Mononuclear cell (primary cell): ENCODE measurements around the gene TMEM14A. TPM values are rescaled to one million over a fixed set of nuclear protein-coding genes. Genes with fewer than 3 reads are reported as not detected.
"Not testable (repeated sequence)": the region's sequence is repeated elsewhere in the genome, so short reads cannot be mapped to it uniquely, and the experiment has no call there.

Experiments used
- H3K27me3 ChIP-seq: 2 replicates; pipeline ENCODE4 v1.6.0; 2011; ENCODE audit warnings: low read length, control low read depth; ENCODE audit not compliant: insufficient read depth
- H3K4me1 ChIP-seq: 2 replicates; pipeline ENCODE4 v1.5.1; 2011; ENCODE audit warnings: mild to moderate bottlenecking, low read length, control low read depth; ENCODE audit not compliant: insufficient read depth
- H3K4me3 ChIP-seq: 2 replicates; pipeline ENCODE4 v1.5.1; 2011; ENCODE audit warnings: mild to moderate bottlenecking, low read length, moderate library complexity
- H3K9me3 ChIP-seq: 2 replicates; pipeline ENCODE4 v1.5.1; 2011; ENCODE audit warnings: low read depth, mild to moderate bottlenecking, control low read depth, low read length
- total RNA-seq: library from RNA; depleted of rRNA; stranded (reverse); fragments of >200 nt; gene quantifications from one replicate; pipeline ENCODE4 v1.2.3, GENCODE V29; 2012

Gene TMEM14A
- total RNA-seq, 1 donor, result 2.9 TPM

- not testable (repeated sequence) for H3K4me1 ChIP-seq, H3K4me3 ChIP-seq, H3K9me3 ChIP-seq
Measured at GRCh38 chr6:52704781-52705502, 34.0 kb downstream of the TMEM14A start.

GRCh38 chr6:52706001-52706400 lies 35.1 kb downstream of the TMEM14A start:
- H3K9me3 ChIP-seq, result no peaks in the 10 kb centered on the region
- H3K27me3 ChIP-seq, result peaks cover 14% of the 10 kb centered on the region
- no peak overlapping the region for H3K4me3 ChIP-seq
- no peaks in the 10 kb centered on the region for H3K4me1 ChIP-seq

More at GRCh38 chr6:52704781-52705502, 34.0 kb downstream of the TMEM14A start:
- peaks cover 21% of the 10 kb centered on the region for H3K27me3 ChIP-seq

GRCh38 chr6:52707963-52708680 lies 37.2 kb downstream of the TMEM14A start:
- Histone ChIP-seq H3K9me3 (no peaks in the 10 kb centered on the region), H3K4me3 (no peak overlapping the region), H3K4me1 (no peaks in the 10 kb centered on the region), H3K27me3 (peaks cover 6% of the 10 kb centered on the region)

- H3K27me3 ChIP-seq, result no peaks in the 10 kb centered on the region
- no peaks in the 10 kb centered on the region for H3K4me1 ChIP-seq
- no peaks in the 10 kb centered on the region for H3K9me3 ChIP-seq
- no peak overlapping the region for H3K4me3 ChIP-seq
Measured at GRCh38 chr6:52712136-52712535, 41.2 kb downstream of the TMEM14A start.

- not testable (repeated sequence) for H3K27me3 ChIP-seq, H3K4me3 ChIP-seq, H3K9me3 ChIP-seq, H3K4me1 ChIP-seq
Measured at GRCh38 chr6:52714761-52715160, 43.8 kb downstream of the TMEM14A start.

- Histone ChIP-seq H3K4me1 (no peaks in the 10 kb centered on the region), H3K9me3 (no peaks in the 10 kb centered on the region), H3K4me3 (no peak overlapping the region), H3K27me3 (no peaks in the 10 kb centered on the region)
Measured at GRCh38 chr6:52718550-52718949, 47.6 kb downstream of the TMEM14A start.

GRCh38 chr6:52720321-52720720 lies 49.4 kb downstream of the TMEM14A start:
- Histone ChIP-seq H3K4me3 (no peak overlapping the region), H3K4me1 (no peaks in the 10 kb centered on the region), H3K27me3 (no peaks in the 10 kb centered on the region), H3K9me3 (no peaks in the 10 kb centered on the region)

GRCh38 chr6:52724042-52724405 lies 53.1 kb downstream of the TMEM14A start:
- H3K27me3 ChIP-seq, result no peaks in the 10 kb centered on the region
- H3K4me3 ChIP-seq, result no peak overlapping the region
- no peaks in the 10 kb centered on the region for H3K4me1 ChIP-seq
- no peaks in the 10 kb centered on the region for H3K9me3 ChIP-seq

GRCh38 chr6:52724406-52725121 lies 53.7 kb downstream of the TMEM14A start:
- no peaks in the 10 kb centered on the region for H3K9me3 ChIP-seq
- H3K4me1 ChIP-seq, result no peaks in the 10 kb centered on the region
- no peak overlapping the region for H3K4me3 ChIP-seq
- no peaks in the 10 kb centered on the region for H3K27me3 ChIP-seq

GRCh38 chr6:52725143-52725534 lies 54.2 kb downstream of the TMEM14A start:
- Histone ChIP-seq H3K27me3 (no peaks in the 10 kb centered on the region), H3K9me3 (no peaks in the 10 kb centered on the region), H3K4me1 (no peaks in the 10 kb centered on the region), H3K4me3 (no peak overlapping the region)

- Histone ChIP-seq H3K27me3 (no peaks in the 10 kb centered on the region), H3K4me1 (no peaks in the 10 kb centered on the region), H3K4me3 (no peak overlapping the region), H3K9me3 (no peaks in the 10 kb centered on the region)
Measured at GRCh38 chr6:52725535-52726192, 54.8 kb downstream of the TMEM14A start.

GRCh38 chr6:52726193-52726542 lies 55.3 kb downstream of the TMEM14A start:
- Histone ChIP-seq H3K4me3 (no peak overlapping the region), H3K4me1 (no peaks in the 10 kb centered on the region), H3K27me3 (no peaks in the 10 kb centered on the region), H3K9me3 (no peaks in the 10 kb centered on the region)

GRCh38 chr6:52726741-52727535 lies 56.0 kb downstream of the TMEM14A start:
- Histone ChIP-seq H3K4me1 (no peaks in the 10 kb centered on the region), H3K4me3 (no peak overlapping the region), H3K9me3 (no peaks in the 10 kb centered on the region), H3K27me3 (no peaks in the 10 kb centered on the region)

- H3K4me3 ChIP-seq, result no peak overlapping the region
- H3K27me3 ChIP-seq, result no peaks in the 10 kb centered on the region
Measured at GRCh38 chr6:52727908-52728307, 57.0 kb downstream of the TMEM14A start.

More at GRCh38 chr6:52727908-52728307, 57.0 kb downstream of the TMEM14A start:
- H3K4me1 ChIP-seq, result no peaks in the 10 kb centered on the region
- no peaks in the 10 kb centered on the region for H3K9me3 ChIP-seq
